Activated T-cell treated with anti-CD3 and anti-CD28 coated beads, Interleukin-2, amount 50 U/mL, for 48 hours (primary cell): ENCODE results near the gene DYRK2.

ENCODE experiments used
- DNase-seq, 2 experiments: peaks; one replicate each; pipeline ENCODE4 v3.0.0-alpha.2; 2020

DYRK2 gene

DNA sequence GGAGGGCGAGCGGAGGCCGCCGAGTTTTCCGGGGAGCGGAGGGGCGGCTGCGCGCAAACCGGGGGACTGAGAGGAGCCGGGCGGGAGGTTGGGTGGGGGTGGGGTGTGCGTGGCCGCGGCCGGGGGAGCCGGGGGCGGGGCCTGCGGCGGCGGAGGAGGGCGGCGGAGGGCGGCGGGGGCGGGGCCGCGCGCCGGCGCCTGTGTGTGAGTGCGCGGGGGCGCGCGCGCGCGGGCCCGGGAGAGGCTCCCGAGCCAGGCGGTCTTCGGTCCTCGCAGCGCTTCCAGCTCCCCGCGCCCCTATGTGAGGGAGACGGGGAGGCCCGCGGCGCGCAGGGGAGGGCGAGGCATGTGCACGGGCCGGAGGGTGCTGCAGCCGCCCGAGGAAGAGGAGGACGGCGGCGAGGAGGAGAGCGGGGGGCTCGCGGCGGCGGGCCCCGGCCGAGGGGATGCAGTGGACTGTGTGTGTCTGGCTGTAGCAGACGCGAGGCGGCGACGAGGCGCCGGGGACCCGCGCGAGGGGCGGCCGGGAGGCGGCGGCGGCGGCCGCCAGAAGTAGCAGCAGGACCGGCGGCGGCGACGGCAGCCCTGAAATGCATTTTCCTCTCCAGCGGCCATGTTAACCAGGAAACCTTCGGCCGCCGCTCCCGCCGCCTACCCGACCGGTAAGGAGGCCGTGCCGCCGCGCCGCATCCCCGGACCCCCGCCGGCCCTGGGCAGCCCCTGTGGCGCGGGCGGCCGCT is at the start of gene DYRK2:
Gene DYRK2 (plus strand): TSS at position 225 of the 740 bp plus-strand sequence. CDS start 389 bp downstream, at position 614.
- DNase-seq = peak; percentile 77 to 80

DNA sequence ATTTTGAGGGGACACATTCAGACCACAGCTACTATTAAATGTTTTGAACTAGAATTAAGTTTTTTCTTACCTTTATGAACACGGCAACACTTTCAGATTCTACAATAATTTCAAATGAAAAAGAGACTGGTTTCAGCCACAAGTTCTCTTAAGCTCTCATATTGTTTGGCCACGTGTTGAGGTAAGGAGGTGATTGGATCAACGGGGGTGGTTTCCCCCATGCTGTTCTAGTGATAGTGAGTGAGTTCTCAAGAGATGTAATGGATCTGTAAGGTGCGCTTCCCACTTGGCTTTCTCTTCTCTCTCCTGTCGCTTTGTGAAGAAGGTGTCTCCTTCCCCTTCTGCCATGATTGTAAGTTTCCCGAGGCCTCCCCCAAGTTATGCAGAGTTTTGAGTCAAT is 48.9 kb upstream of the DYRK2 start:
- no peak for DNase-seq

DNA sequence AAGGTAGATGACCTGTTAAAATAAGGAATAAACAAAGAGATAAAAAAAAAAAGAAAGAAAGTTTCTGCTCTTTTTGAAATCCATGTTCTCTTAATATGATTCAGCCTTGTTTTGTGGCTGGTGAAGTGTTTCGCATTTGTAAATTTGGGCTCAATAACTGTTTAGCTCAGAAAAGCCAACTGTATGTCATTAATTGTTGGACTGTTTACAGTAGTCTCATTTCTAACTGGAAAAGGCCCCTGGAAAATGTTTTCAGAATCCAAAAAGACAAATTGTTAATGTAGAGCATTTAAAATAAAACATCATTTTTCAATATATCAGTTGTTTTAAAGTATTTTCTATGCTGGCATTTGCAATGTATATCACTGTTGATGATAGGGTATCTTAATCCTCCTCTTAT is 47.4 kb upstream of the DYRK2 start:
- DNase-seq = no peak

DNA sequence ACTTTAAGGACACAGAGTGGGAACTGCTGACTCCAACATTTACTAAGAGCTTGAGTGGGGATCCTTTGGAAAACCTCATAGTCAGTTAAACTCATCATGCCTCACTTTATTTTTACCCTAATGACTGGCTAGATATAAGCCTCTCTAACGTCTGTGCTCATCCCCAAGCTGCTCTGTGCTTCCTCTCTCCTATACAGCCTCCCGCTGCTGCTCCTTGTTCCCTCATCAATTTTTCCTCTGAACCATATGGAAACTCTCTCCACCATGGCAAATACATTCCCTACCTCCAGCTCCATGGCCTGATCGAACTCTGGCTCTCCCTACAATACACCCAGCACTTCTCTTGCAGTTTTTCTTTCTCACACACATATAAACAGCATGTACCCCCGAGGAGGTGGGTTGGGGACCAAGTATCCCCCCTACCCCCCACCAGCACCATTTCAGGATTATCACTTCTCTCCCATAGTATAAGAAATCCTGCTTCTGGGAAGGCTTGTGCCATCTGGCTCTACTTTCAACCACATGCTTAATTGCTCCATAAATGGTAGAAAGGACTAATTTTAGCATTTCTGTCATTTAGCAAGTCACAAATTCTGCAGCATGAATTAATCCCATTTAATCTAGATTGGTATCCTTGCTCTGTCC is 39.2 kb upstream of the DYRK2 start:
- no peak for DNase-seq

DNA sequence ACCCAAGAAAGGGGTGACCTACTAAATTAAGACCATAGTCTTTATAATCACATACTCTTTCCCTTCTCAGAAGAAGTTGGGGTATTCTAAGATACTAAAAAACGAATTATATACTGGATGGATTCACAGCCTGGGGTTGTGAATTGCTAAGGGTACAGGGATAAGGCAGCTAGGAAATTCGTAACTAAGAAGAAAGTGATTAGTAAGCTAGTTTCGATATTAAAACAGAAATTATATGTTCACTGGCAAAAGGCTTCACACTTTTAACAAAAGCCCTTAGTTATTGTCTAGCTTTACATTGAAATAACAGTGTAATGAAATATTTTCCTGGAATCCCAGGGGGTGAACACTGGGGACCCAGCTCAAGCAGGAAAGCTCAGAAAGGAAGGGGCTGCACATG is 35.5 kb upstream of the DYRK2 start:
- DNase-seq = no peak

DNA sequence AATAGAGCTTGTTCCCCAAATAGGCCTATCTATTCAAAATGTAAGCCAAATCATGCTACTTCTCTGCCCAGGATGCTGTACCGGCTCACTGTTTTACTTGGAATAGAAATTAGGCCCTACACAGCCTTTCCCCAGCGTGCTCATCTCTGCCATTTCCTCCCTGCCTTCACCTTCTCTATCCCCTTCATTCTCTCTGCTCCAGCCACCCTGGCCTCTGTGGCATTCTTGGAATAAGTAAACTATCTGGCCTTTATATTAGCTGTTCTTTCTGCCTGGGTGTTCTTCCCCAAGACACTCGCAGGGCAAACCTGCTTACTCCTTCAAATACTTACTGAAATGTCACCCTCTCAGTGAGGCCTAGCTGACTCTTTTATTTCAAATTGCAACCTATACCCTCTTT is 30.9 kb upstream of the DYRK2 start:
- DNase-seq = no peak

DNA sequence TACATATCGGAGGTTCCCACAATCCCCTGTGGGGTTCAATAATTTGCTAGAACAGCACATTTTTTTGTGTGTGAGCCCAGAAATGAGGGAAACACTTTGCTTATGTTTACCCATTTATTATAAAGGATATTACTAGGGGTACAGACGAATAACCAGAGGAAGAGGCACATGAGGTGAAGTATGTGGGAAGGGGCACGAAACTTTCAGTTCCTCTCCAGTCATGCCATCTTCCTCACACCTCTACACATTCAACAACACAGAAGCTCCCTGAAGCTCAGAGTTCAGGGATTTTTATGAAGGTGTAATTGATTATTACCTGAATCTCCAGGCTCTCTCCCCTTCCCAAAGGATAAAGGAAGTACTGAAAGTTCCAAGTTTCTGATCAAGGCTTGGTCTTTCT is 30.2 kb upstream of the DYRK2 start:
- no peak for DNase-seq

DNA sequence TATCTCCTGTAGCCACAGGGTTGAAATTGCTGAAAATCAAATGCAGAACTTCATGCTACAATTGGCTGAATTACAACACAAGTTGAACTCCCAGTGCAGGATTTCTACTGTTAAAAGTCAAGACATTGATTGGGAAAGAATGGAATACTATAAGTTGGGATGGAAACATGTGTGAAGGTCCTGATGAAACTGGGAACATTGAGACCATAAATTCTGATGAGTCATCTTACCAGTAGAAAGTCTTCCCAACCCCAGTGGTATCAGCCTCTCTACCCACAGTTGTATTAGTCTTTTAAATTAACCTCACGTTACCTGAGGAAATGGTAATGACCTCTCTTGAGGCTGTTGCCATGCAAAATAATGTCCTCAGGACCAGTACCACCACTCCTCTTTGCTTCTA is 27.4 kb upstream of the DYRK2 start:
- no peak for DNase-seq

DNA sequence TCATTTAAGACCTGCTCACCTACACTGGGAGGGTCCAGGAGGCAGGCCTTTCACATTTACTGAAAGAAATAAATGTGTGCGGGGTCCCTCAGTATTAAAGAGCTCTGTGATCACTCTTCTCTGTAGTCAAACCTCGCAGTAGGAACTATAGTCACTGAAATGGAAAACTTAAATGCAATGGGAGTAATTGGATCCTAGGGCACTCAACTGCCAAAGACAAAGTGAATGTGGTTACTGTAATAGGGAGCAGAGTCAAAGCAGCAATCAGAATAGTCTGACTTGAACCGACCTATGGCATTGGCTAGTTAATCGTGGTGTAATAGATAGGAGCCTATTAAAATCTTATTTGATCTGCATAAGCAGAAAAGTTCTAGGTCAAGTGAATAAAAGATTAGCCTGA is 26.6 kb upstream of the DYRK2 start:
- no peak for DNase-seq

DNA sequence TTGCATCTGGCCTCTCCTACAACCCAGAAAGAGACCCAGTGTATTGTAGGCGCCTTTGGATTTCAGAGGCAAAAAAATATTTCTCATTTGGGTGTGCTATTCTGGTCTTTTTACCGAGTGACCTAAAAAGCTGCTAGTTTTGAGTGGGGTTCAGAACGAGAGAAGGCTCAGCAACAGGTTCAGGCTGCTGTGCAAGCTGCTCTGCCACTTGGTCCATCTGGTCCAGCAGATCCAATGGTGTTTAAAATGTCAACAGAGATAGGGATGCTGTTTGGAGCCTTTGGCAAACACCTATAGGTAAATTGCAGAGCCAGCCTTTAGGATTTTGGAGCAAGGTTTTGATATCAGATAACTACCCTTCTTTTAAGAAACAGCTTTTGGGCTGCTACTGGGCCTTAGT is 25.3 kb upstream of the DYRK2 start:
- DNase-seq = no peak

DNA sequence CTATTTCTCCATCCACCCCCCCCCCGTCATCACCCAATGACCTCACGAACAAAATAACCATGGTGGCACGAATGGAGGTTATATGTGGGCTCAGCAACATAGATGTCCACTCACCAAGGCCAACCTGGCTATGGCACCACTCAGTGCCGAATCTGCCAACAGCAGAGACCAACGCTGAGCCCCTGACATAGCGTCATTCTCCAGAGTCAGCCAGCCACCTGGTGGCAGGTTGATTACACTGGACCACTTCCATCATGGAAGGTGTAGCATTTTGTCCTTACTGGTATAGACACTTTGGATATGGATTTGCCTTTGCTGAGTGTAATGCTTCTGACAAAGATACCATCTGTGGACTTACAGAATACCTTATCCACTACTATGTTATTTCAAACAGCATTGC is 24.2 kb upstream of the DYRK2 start:
- DNase-seq = no peak

DNA sequence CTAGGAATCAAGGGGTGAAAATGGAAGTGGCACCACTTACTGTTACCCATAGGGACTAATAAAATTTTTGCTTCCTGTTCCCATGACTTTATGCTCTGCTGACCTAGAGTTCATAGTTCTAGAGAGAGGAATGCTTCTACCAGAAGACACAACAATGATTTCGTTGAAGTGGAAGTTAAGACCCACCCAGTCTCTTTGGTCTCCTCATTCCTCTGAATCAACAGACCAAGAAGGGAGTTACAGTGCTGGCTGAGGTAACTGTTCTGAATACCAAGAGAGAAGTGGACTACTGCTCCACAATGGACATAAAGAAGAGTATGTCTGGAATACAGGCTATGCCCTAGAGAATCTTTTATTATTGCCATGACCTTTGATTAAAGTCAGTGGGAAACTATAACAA is 23.5 kb upstream of the DYRK2 start:
- no peak for DNase-seq

DNA sequence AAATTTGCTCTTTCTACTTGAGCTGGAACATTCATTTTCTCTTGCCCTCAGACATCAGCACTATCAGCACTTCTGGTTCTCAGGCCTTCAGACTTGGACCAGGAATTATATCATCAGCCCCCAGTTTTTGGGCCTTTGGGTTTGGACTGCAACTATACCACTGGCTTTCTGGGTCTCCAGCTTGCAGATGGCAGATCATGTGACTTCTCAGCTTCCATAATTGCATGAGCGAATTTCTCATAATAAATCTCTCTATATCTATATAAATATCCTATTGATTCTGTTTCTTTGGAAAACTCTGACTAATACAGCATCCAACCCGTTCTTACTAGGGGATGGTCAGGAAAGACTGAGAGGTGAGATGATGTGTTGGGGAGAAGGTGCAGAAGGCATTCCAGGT is 22.4 kb upstream of the DYRK2 start:
- DNase-seq = no peak

DNA sequence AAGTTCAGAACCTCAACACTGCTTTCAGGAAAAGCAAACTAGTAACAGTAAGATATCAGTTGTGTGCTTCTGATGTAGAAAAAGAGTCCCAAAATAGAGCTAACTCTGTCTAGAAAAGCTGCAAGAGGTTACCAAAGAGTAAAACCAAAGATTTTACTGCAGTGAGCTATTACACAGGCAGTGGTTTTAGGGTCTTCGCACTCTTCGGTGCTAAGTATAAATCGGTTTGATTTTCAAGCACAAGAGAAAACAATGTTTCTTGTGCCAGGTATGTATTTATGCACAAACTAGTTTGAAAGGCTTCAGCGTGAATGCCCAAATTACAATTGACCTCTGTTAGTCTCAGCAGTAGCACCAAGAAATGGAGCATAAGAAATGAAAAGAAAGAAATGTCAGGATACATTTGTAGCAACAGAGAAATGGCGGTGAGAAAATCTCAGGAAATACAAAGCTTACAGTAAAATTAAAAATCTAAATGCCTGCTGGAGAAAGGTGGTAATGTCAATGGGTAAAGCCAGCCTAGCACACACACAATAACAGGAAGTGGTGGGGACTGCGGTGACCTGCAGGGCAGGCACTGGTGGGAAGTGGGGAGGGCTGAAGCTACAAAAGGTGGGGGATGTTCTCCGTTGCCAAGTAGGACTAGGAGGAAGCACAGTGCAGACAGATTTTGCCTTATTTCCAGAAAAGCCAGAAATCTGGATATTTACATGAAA is 18.0 kb upstream of the DYRK2 start:
- DNase-seq = peak; percentile 71 to 76

DNA sequence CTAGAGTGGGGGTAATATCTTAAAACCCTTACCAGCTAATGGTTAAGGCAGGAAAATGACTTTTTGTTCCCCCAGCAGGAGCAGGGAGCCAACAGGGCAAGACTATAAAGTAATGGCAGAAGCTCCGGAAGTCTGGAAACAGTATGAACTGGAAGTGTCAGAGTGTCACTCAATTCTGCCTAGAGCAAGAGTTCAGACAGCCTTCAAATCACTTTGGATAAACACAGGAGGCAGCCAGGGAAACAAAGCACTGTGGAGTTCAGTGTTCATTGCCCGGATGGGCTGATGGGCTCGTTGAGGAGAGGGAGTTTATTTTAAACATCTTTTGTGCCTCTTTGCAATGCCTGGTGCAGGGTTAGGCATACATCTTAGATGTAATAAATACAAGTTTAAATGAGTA is 16.5 kb upstream of the DYRK2 start:
- no peak for DNase-seq

DNA sequence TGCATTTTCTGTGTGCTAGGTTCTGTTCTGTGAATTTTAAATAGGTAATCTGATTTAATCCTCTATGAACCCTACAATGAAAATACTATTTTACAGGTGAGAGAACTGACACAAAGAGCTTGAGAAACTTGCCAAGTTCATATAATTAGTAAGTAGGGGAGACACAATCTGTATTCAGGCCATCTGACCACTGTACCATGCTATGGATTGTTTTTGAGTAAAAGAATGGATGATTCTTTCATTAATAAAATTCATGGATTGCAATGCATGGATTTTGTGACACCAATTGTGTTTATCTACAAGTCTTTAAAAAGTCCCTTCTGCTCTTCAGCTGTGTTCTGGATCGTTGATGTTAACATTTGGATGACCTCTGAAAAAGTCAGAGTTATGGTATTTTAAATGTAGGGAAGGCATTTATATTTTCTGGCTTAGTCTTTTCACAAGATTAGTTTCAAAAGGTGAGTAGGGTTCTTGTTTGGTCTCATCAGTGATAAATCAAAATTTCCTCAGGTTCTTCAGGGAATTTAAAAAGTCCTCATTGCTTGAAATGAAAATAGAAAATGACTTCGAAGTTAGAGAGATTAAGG is 15.4 kb upstream of the DYRK2 start:
- no peak for DNase-seq

DNA sequence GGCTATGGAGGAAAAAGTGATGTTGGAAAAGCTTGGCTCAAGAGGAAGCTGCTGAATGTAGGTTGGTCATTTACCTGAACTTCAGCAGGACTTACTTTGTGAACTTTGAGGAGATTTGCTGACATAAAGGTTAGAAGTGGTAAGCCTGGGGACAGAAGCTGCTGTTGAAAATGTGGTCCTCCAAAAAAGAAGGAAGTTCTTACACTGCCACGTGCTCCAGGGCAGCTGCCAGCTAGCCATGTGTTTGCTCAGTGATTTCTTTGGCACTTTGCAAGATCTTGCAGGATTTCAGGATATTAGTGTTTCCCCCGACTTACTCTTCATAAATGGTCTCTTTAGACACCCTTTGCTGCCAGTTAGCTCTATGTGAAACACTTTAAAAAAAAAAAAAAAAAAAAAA is 14.8 kb upstream of the DYRK2 start:
- DNase-seq = no peak

DNA sequence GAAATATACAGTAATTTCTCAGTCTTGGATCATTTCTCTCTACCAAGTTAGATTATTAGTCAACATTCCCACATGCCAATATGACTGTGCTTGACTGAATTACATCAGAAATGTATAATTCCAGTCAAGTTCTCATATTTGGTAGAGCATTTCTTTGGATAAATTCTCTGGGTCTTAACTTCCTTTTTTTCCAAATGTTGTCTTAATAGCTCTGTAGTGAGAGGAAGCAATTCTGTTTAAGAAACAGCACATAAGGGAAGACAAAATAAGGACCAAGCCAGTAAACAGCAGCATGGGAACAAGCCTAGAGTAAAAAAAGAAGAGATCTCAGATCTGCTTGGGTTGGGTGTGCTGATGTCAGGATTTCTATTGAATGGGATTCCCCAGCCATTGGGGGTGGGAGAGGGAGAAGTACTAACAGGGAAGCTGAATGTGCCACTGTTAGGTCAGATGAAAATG is 14.2 kb upstream of the DYRK2 start:
- no peak for DNase-seq

DNA sequence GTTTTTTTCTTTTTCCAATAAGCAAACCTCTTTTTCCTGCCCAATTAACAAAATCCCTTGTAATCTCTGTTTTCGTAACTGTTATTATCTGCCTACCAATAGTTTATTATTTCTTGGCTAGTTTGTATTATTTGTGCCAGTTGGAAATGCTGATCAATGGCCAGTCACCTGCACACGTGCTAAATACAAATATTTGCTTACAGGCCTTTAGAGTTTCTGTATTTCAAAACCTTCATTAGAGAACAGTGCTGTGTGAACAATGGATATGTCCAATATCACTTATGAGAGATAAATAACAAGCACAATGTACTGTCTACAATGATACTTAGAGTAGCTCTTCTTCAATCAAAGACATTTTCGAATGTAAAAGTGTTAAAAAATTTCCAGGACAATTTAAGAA is 10.8 kb upstream of the DYRK2 start:
- no peak for DNase-seq

DNA sequence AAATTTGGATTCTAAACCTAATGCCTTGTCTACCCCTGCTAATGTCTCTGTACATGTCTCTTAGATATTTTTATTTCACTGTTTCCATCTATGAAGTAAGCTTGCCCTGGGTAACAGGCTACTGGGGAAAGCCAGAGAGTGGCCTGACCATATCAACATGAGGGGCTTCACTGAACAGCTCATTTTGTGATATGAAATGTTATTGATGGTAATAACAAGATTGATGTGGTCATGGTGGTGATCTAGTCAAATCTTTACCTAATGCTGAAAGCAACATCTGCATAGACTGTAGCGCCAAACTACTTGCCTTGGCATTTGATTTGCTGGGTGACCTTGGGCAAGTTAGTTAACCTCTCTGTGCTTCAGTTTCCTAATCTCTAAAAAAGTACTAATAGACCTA is 9.9 kb upstream of the DYRK2 start:
- DNase-seq = no peak

DNA sequence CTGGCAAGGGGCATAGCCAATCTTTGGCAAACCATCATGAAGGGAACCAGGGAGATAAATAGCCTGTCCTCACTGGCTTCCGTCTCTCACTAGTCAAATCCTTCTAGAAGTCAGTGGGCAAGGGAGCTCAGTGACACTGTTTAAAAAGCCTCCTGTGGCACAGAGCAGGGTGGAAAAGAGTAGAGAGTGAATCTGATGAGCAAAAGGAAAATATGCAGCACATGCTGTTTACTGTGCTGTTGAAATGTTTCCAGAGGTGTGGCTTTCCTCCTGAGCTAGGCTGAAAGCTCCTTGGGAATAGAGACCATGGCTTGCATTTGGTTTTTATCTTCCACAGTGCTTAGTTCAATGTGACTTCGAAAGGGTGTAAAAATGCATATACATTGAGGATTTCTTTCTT is 7.7 kb upstream of the DYRK2 start:
- no peak for DNase-seq

DNA sequence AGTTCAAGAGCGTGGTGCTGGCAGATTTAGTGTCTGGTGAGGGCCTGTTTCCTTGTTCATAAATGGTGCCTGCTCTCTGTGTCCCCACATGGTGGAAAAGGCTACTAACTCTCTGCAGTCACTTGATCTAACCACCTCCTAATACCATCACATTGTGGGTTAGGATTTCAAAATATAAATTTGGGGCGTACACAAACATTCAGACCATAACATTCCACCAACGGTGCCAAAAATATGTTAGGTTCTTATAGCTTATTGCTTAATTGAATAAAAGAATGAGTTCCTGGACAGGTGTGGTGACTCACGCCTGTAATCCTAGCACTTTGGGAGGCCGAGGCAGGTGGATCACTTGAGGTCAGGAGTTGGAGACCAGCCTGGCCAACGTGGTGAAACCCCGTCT is 3.4 kb upstream of the DYRK2 start:
- no peak for DNase-seq

DNA sequence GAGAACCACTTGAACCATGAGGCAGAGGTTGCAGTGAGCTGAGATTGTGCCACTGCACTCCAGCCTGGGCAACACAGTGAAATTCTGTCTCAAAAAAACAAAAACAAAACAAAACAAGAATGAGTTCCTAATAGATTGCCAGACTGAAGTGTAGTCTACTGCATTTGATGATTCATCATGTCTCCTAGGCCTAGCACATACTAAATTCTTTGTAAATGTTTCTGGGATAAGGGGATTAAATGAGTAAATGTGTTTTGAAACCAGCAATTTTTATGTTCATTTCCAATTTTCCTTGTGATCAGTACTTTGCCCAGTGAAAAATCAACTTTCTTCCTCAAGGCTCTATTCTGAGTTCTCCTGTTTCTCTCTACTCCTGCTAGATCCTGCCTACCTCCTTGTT is 2.9 kb upstream of the DYRK2 start:
- no peak for DNase-seq

DNA sequence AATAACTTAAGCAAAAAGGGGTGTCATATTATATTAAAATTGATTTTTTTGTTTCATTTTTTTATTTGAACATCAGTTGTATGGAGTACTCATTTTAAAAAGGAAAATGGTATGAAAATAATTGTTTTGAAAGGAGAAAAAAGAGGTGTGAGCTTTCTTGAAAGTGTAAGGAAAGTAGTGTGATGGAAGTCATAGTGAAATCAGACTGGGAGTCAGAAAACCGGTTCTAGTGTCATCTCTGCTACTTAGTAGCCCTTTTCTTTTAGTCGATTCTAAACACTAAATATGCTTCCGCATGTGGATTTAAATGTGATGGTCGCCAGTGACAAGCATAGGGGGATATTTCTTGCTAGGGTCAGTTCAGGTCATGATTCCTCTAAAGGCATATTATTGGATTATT is 1.8 kb upstream of the DYRK2 start:
- DNase-seq = no peak
